Progenitor cell of endocrine pancreas (in vitro differentiated cells): ENCODE results near the gene CTDSPL. TPM values are rescaled to one million over a fixed set of nuclear protein-coding genes. Genes with fewer than 3 reads are reported as not detected.
A peak's percentile ranks its signal among the peaks of the same experiment; 100 is the strongest.

Source experiments
- DNase-seq: peaks from one replicate; pipeline ENCODE4 v3.0.0; 2021; ENCODE audit warnings: low spot score; ENCODE audit not compliant: unreplicated experiment
- H3K27ac Mint-ChIP-seq: 2 replicates; pipeline ENCODE4 v1.8.0; 2021; ENCODE audit warnings: mild to moderate bottlenecking, moderate library complexity, mixed read lengths
- H3K27me3 Mint-ChIP-seq: 2 replicates; pipeline ENCODE4 v1.8.0; 2021; ENCODE audit warnings: mixed read lengths
- H3K36me3 Mint-ChIP-seq: 2 replicates; pipeline ENCODE4 v1.8.0; 2022; ENCODE audit warnings: mixed read lengths; ENCODE audit not compliant: insufficient read depth
- H3K4me1 Mint-ChIP-seq: 2 replicates; pipeline ENCODE4 v1.8.0; 2021; ENCODE audit warnings: low read depth, mixed read lengths
- H3K4me3 Mint-ChIP-seq: 2 replicates; pipeline ENCODE4 v1.8.0; 2021; ENCODE audit warnings: low read depth, mild to moderate bottlenecking, moderate library complexity, mixed read lengths
- H3K9me3 Mint-ChIP-seq: 2 replicates; pipeline ENCODE4 v1.8.0; 2021; ENCODE audit warnings: low read depth, mixed read lengths
- total RNA-seq: library from RNA; stranded (reverse); gene quantifications from 2 replicates; pipeline ENCODE4 v1.2.1, GENCODE V29; 2021
- TF ChIP-seq, protein P1 (sequence below): fragments of 200-600 bp; sonication (generic); IDR thresholded peaks from one replicate; pipeline ENCODE4 v1.5.0; 2021; ENCODE audit warnings: antibody characterized with exemption, mild to moderate bottlenecking; ENCODE audit not compliant: unreplicated experiment

The CTDSPL gene
- total RNA-seq, 1 donor from 2014 or later, result 53.3 TPM

DNA sequence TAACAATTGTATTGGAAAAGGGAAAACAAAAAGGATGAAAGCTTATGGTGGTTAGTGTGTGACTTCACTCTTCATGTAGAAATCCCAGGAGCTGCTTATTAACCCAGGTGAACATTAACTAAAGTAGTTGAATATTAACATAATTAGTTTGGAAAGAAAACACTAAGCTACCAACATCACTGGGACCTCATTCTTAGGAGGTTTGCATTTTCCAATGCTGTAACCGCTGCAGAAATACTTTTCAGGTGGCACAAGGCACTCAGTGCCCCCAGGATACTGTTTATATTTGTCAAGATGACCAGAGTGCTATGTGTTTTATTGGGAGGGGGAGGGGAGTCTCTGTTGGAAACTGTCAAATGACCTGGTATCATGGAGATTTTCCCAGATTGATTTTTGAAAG lies 103.0 kb downstream of the CTDSPL start:
- Mint-ChIP-seq H3K4me3 (peak overlapping the region; percentile 33), H3K27ac (peak overlapping the region; percentile 86), H3K4me1 (peaks cover 51% of the 10 kb centered on the region), H3K36me3 (peaks cover 8% of the 10 kb centered on the region), H3K27me3 (no peaks in the 10 kb centered on the region), H3K9me3 (no peaks in the 10 kb centered on the region)
- no peak for DNase-seq
- TF ChIP-seq, protein P1, sequence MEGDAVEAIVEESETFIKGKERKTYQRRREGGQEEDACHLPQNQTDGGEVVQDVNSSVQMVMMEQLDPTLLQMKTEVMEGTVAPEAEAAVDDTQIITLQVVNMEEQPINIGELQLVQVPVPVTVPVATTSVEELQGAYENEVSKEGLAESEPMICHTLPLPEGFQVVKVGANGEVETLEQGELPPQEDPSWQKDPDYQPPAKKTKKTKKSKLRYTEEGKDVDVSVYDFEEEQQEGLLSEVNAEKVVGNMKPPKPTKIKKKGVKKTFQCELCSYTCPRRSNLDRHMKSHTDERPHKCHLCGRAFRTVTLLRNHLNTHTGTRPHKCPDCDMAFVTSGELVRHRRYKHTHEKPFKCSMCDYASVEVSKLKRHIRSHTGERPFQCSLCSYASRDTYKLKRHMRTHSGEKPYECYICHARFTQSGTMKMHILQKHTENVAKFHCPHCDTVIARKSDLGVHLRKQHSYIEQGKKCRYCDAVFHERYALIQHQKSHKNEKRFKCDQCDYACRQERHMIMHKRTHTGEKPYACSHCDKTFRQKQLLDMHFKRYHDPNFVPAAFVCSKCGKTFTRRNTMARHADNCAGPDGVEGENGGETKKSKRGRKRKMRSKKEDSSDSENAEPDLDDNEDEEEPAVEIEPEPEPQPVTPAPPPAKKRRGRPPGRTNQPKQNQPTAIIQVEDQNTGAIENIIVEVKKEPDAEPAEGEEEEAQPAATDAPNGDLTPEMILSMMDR, result no peak

GRCh38 chr3:37967260-37967881 lies 105.7 kb downstream of the CTDSPL start:
- Mint-ChIP-seq H3K4me1 (peaks cover 39% of the 10 kb centered on the region), H3K4me3 (no peak overlapping the region), H3K36me3 (peaks cover 12% of the 10 kb centered on the region), H3K27me3 (no peaks in the 10 kb centered on the region), H3K27ac (no peak overlapping the region), H3K9me3 (no peaks in the 10 kb centered on the region)
- peak; percentile 52 for DNase-seq
- TF ChIP-seq, protein P1, result peak; percentile 77

DNA sequence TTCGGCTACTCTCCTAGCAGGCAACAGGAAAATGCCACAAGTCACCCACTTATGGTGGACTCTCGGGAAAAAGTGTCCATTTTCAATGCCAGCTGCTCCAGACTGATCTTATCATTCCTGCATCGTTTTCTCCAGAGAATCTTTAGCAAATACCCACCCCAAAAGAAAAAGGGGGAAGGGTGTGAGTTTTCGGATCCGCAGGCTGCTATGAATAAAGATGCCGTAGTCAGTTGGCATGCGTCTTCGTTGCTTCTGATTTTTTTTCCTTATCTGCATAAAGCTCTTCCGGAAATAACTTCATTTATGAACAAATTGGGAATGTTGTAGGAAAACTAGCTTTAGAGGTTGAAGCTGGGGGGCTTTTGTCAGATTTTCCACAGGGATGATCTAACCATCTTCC lies 106.5 kb downstream of the CTDSPL start:
- Mint-ChIP-seq H3K4me1 (peaks cover 33% of the 10 kb centered on the region), H3K27me3 (no peaks in the 10 kb centered on the region)

GRCh38 chr3:37968813-37969595 lies 107.3 kb downstream of the CTDSPL start:
- H3K9me3 Mint-ChIP-seq, result no peaks in the 10 kb centered on the region
- no peaks in the 10 kb centered on the region for H3K27me3 Mint-ChIP-seq
- H3K27ac Mint-ChIP-seq, result no peak overlapping the region
- TF ChIP-seq, protein P1, result no peak
- no peak for DNase-seq
- H3K4me3 Mint-ChIP-seq, result no peak overlapping the region
- peaks cover 15% of the 10 kb centered on the region for H3K36me3 Mint-ChIP-seq
- H3K4me1 Mint-ChIP-seq, result peaks cover 29% of the 10 kb centered on the region

More for the DNA sequence above, 106.5 kb downstream of the CTDSPL start:
- no peak for DNase-seq
- Mint-ChIP-seq H3K9me3 (no peaks in the 10 kb centered on the region), H3K27ac (no peak overlapping the region), H3K36me3 (peaks cover 12% of the 10 kb centered on the region), H3K4me3 (no peak overlapping the region)
- TF ChIP-seq, protein P1, result no peak

- DNase-seq, result no peak
- TF ChIP-seq, protein P1, result no peak
- Mint-ChIP-seq H3K4me3 (no peak overlapping the region), H3K27me3 (no peaks in the 10 kb centered on the region), H3K9me3 (no peaks in the 10 kb centered on the region), H3K4me1 (peaks cover 25% of the 10 kb centered on the region), H3K36me3 (peaks cover 17% of the 10 kb centered on the region), H3K27ac (no peak overlapping the region)
These were observed 108.0 kb downstream of the CTDSPL start for GRCh38 chr3:37969596-37970100.
